ENCODE results near the gene SLC16A8. TPM values are rescaled to one million over a fixed set of nuclear protein-coding genes. Genes with fewer than 3 reads are reported as not detected.

The SLC16A8 gene
- total and polyA plus RNA-seq, 9 of the 15 experiments (the other 6 are each of a cell fraction or from before 2014, with no cell fraction given): not detected

- TF ChIP-seq MCM7 (IDR thresholded peaks at IDR 0.05) (no peak), CCAR2 (IDR thresholded peaks at IDR 0.05; ENCODE audit: low read depth, low read length) (no peak), ZNF274 (IDR thresholded peaks at IDR 0.05; ENCODE audit: borderline replicate concordance, low read depth, low read length) (no peak), NCOA6 (IDR thresholded peaks at IDR 0.05) (no peak), TEAD4 (IDR thresholded peaks at IDR 0.05; ENCODE audit: low read length) (no peak), TEAD4 (CRISPR knock-in tag; IDR thresholded peaks at IDR 0.05; ENCODE audit: borderline replicate concordance) (no peak), CREBBP (IDR thresholded peaks at IDR 0.05; ENCODE audit: low read depth, low read length) (no peak)
These were observed 34.0 kb downstream of the SLC16A8 start (continued) for GRCh38 chr22:38049812-38050619.

GRCh38 chr22:38046070-38046748 is 37.8 kb downstream of the SLC16A8 start:
- Histone ChIP-seq H3K9me3 (replicated peaks; ENCODE audit: control insufficient read depth, insufficient read depth, low read depth, low read length) (no peaks in the 10 kb centered on the region), H3K36me3 (ENCODE audit: control insufficient read depth, insufficient read depth, low read length) (no peaks in the 10 kb centered on the region), H2AFZ (ENCODE audit: low read depth, low read length) (no peak overlapping the region), H3K4me3 (no peak overlapping the region), H3K9me1 (ENCODE audit: control insufficient read depth, insufficient read depth, low read length) (no peaks in the 10 kb centered on the region), H4K20me1 (replicated peaks; ENCODE audit: control insufficient read depth, insufficient read depth, low read length) (no peaks in the 10 kb centered on the region), H3K9ac (ENCODE audit: insufficient read depth in 1 of 2, low read depth in 2 of 2, low read length in 2 of 2) (peak overlapping the region in 1 of 2 experiments; percentile 43; a peak in 2 of 4 replicates), H3K4me1 (replicated peaks in 1 of 2; ENCODE audit: control insufficient read depth in 2 of 2, insufficient read depth in 2 of 2, low read length in 2 of 2) (peaks cover 0 to 15% of the 10 kb centered on the region in 2 experiments; a peak in 3 of 5 replicates), H3K79me2 (ENCODE audit: control insufficient read depth, insufficient read depth, low read length) (no peaks in the 10 kb centered on the region), H3K27me3 (ENCODE audit: control insufficient read depth in 2 of 2, insufficient read depth in 2 of 2, low read length in 2 of 2) (no peaks in the 10 kb centered on the region), H3K4me2 (ENCODE audit: insufficient read depth, low read length) (no peak overlapping the region), H3K27ac (ENCODE audit: extremely low read depth, low read depth, low read length) (no peak overlapping the region)
- ChIA-PET POLR2A (no interaction called here), CTCF (ENCODE audit: low intra/inter-chr PET ratio) (no interaction called here)
- no peak for DNase-seq (ENCODE audit: extremely low read depth in 1 of 4, low spot score in 3 of 4)
- no peak for ATAC-seq
- WGBS (ENCODE audit: insufficient coverage, low coverage, missing lambda C conversion rate): 15% methylated on average over 12 of the region's 14 CpGs
- FAIRE-seq: no peak
- in situ Hi-C loops (cut with MboI) (no loop called here), intact Hi-C loops (cut with micrococcal nuclease) (no loop called here)
- no TSS peak for BruUV-seq (replicated peaks)
- TF ChIP-seq, protein P1, sequence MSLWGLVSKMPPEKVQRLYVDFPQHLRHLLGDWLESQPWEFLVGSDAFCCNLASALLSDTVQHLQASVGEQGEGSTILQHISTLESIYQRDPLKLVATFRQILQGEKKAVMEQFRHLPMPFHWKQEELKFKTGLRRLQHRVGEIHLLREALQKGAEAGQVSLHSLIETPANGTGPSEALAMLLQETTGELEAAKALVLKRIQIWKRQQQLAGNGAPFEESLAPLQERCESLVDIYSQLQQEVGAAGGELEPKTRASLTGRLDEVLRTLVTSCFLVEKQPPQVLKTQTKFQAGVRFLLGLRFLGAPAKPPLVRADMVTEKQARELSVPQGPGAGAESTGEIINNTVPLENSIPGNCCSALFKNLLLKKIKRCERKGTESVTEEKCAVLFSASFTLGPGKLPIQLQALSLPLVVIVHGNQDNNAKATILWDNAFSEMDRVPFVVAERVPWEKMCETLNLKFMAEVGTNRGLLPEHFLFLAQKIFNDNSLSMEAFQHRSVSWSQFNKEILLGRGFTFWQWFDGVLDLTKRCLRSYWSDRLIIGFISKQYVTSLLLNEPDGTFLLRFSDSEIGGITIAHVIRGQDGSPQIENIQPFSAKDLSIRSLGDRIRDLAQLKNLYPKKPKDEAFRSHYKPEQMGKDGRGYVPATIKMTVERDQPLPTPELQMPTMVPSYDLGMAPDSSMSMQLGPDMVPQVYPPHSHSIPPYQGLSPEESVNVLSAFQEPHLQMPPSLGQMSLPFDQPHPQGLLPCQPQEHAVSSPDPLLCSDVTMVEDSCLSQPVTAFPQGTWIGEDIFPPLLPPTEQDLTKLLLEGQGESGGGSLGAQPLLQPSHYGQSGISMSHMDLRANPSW (CRISPR knock-in tag; IDR thresholded peaks at IDR 0.05): no peak
- TF ChIP-seq ZNF695 (CRISPR knock-in tag; IDR thresholded peaks at IDR 0.05) (no peak), SRSF9 (IDR thresholded peaks at IDR 0.05; ENCODE audit: borderline replicate concordance, low read depth, low read length) (no peak), ZNF589 (CRISPR knock-in tag; IDR thresholded peaks at IDR 0.05; ENCODE audit: low read depth) (no peak), ZFP1 (CRISPR knock-in tag; IDR thresholded peaks at IDR 0.05) (no peak), CHD4 (IDR thresholded peaks at IDR 0.05; ENCODE audit: insufficient read depth, insufficient replicate concordance, low read depth, low read length, poor library complexity, severe bottlenecking) (no peak), DLX4 (CRISPR knock-in tag; IDR thresholded peaks at IDR 0.05) (no peak), YBX1 (IDR thresholded peaks at IDR 0.05) (no peak), L3MBTL2 (IDR thresholded peaks at IDR 0.05) (no peak), DIDO1 (tag; IDR thresholded peaks at IDR 0.05; ENCODE audit: low read depth) (no peak)
